Duodenal mucosa (tissue), 2 donors: ENCODE results near the gene ATG7.

Experiments
- H3K27ac ChIP-seq: one replicate; pipeline ENCODE4 v1.7.0; 2013; ENCODE audit warnings: low read depth, low read length
- H3K27me3 ChIP-seq, 2 donors: one replicate each; pipeline ENCODE4 v1.7.0; 2013; ENCODE audit warnings: low read length in 2 of 2, control low read depth in 1 of 2; ENCODE audit not compliant: insufficient read depth in 2 of 2, control insufficient read depth in 1 of 2
- H3K36me3 ChIP-seq, 2 donors: one replicate each; pipeline ENCODE4 v1.7.0; 2013; ENCODE audit warnings: low read length in 2 of 2, control low read depth in 1 of 2; ENCODE audit not compliant: insufficient read depth in 2 of 2, control insufficient read depth in 1 of 2
- H3K4me1 ChIP-seq, 2 donors: one replicate each; pipeline ENCODE4 v1.7.0; 2013; ENCODE audit warnings: low read length in 2 of 2, control low read depth in 1 of 2; ENCODE audit not compliant: insufficient read depth in 2 of 2, control insufficient read depth in 1 of 2
- H3K4me3 ChIP-seq, 2 donors: one replicate each; pipeline ENCODE4 v1.7.0; 2013; ENCODE audit warnings: low read length in 2 of 2, low read depth in 1 of 2
- H3K9ac ChIP-seq, 2 donors: one replicate each; pipeline ENCODE4 v1.7.0; 2013; ENCODE audit warnings: low read length in 2 of 2, low read depth in 1 of 2
- H3K9me3 ChIP-seq, 2 donors: one replicate each; pipeline ENCODE4 v1.7.0; 2013; ENCODE audit warnings: low read length in 2 of 2, control low read depth in 1 of 2; ENCODE audit not compliant: control insufficient read depth in 1 of 2

Gene ATG7

DNA sequence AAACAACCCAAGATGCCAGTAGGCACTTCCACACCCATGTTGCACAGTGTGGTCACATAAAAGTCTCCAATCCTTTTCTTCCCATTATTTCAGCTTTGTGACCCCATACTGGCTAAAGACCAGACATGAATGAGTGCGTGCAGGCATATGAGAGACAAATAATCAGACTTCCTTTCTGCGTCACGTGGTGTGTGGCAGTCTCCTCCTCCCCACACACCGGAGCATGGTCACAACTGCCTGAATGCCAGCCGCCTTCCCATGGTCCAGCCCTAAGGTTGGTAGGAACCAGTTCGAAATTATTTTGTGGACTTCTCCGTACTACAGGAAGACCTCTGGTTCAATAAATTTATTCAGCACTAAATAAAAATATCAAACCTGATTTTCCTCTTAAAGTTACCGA is 306.0 kb downstream of the ATG7 start:
- Histone ChIP-seq H3K4me1 (peaks cover 20% of the 10 kb centered on the region in 2 donors), H3K27me3 (no peaks in the 10 kb centered on the region), H3K27ac (no peak overlapping the region), H3K9me3 (no peaks in the 10 kb centered on the region), H3K9ac (no peak overlapping the region), H3K36me3 (peaks cover 0 to 16% of the 10 kb centered on the region in 2 donors), H3K4me3 (no peak overlapping the region)

DNA sequence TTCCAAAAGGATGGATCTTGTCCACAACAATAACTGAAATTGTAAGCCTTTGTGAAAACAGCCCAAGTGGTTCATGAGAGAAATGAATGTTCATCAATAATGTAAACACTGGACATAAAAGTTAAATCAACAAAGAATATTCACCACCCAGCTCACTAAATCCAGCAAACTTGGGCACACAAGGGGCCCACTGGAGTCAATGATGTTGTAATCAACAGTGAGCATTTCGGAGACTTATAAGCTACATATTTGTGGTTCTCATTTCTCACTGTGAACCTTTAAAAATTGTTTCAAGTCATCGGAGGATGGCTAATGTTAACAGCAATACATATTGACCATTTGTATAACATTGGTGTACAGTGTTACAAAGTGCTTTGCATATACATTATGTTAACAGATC is 308.4 kb downstream of the ATG7 start:
- Histone ChIP-seq H3K9me3 (no peaks in the 10 kb centered on the region), H3K4me3 (no peak overlapping the region), H3K27ac (no peak overlapping the region), H3K27me3 (no peaks in the 10 kb centered on the region), H3K4me1 (peaks cover 26 to 27% of the 10 kb centered on the region in 2 donors), H3K36me3 (no peaks in the 10 kb centered on the region), H3K9ac (no peak overlapping the region)

DNA sequence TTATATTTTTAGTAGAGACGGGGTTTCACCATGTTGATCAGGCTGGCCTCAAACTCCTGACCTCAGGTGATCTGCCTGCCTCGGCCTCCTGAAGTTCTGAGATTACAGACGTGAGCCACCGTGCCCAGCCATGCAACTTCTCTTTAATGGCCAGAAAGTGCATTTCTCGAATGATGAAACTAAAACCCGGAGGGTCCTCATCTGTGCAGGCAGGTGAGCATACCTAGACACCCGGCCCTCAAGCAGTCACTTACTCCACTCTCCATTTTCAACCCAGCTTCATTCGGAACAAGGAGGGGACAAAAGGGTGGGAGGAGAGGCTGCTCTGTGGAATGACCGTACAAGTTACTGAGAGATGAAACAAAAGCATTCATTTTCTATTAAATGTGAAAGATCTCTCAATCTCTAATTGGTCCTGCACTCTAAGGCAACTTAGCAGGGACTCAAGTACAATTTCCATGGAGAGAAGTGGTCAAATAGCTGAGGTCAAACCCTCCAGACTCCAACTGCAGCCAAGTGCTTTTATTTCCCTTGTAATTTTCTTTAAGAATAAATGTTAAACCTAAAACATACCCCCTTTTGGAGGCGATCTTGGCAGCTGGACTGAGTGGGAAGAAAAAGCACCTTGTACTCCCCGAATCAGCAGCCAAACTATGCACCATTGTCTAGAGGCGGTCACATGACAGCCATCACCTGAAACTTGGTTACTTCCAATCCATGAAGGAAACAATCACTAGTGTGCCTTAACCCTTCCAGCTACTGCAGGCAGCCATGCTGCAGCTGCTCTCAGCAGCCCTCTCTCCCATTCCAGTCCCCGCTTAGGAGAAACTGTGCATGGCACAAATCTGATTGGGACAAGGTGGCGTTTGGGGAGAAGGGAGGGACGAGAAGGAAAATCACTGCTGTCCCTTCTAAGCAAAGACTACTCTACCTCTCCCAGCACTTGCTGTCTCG is 309.3 kb downstream of the ATG7 start:
- peak overlapping the region in 1 of 2 donors; percentile 20 for H3K9ac ChIP-seq
- peaks cover 26 to 27% of the 10 kb centered on the region in 2 donors for H3K4me1 ChIP-seq
- H3K4me3 ChIP-seq = peak overlapping the region; percentile 49

DNA sequence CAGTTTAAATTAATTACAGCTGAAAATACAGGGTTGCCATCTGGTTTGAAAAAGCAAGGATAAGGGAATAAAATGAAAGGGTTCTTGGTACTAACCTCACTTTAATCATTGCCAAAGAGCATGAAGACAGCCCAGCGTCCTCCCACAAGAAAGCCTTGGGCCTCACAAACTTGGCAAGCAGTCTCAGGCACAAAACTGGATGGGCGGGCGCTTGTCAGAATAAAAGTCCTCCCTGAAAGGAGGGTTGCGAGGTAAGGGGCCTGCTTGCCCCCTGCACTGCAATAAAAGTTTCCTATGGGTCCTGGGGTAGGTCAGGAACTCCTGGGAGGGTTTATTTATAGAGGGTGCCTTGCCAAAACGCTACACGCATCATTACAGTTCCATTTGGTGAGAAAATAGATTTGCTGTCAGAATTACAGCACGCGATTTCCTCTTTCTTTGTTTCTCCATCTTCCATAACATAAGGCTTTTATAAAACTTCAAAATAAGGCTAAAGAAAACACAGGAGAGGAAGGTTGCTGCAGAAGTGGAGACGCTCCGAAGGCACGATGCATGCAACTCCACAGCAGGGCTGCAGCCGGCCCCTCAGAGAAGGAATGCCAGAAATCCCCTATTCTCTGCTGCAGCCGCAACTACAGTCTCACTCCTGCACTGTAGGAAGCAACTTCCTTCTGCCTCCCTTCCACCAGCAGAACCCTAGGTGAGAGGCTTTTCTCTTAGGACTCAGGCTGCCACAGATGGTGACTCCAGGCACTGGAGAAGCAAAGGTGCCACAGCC is 310.2 kb downstream of the ATG7 start:
- H3K4me1 ChIP-seq = peaks cover 26 to 27% of the 10 kb centered on the region in 2 donors
- H3K27ac ChIP-seq = no peak overlapping the region
- peak overlapping the region in 1 of 2 donors; percentile 20 for H3K9ac ChIP-seq
- H3K9me3 ChIP-seq = no peaks in the 10 kb centered on the region
- H3K4me3 ChIP-seq = peak overlapping the region; percentile 49
- H3K27me3 ChIP-seq = no peaks in the 10 kb centered on the region
- no peaks in the 10 kb centered on the region for H3K36me3 ChIP-seq

More for the DNA sequence above, 309.3 kb downstream of the ATG7 start:
- Histone ChIP-seq H3K9me3 (no peaks in the 10 kb centered on the region), H3K27me3 (no peaks in the 10 kb centered on the region), H3K36me3 (no peaks in the 10 kb centered on the region), H3K27ac (no peak overlapping the region)

DNA sequence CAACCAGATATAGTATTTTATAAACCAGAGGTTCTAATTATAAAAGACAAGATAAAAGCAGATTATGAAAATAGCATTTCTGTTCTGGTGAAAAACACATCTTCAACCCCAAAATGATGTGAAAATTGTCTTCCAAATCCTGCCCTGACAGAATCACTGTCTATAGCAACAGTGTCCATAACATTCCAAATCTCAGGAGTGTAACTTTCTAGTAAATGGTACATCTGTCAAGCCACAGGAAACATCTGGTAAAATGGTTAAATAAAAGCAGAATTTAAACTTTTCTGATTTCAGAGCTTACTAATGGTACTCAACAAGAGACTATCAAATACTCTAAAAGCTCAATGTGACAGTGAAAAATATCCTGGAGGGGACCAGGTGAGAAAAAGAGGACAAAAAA is 311.0 kb downstream of the ATG7 start:
- no peak overlapping the region for H3K27ac ChIP-seq
- H3K36me3 ChIP-seq = peaks cover 0 to 4% of the 10 kb centered on the region in 2 donors
- H3K4me1 ChIP-seq = peaks cover 26 to 27% of the 10 kb centered on the region in 2 donors
- no peak overlapping the region for H3K4me3 ChIP-seq
- H3K9me3 ChIP-seq = no peaks in the 10 kb centered on the region
- no peak overlapping the region for H3K9ac ChIP-seq
- H3K27me3 ChIP-seq = no peaks in the 10 kb centered on the region

DNA sequence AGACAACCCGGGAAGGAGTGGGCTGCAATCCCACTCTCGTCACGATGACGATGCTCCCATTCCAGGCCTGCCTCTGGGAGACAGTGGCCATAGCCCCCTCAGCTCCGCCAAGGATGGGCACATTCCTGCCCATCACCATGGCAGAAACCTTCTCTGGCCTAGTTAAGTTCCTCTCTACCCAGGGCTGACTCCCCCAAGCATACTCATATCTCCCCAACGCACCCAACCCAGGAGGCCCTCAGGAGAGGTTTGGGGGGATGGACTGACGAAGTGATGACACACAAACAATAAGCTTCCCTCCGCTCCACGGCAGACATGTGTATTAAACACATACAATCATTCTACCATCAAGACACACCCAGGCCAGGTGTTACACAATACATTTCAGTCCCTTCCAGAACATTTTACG is 311.4 kb downstream of the ATG7 start:
- Histone ChIP-seq H3K36me3 (peaks cover 0 to 4% of the 10 kb centered on the region in 2 donors), H3K9ac (no peak overlapping the region), H3K27ac (no peak overlapping the region), H3K27me3 (no peaks in the 10 kb centered on the region), H3K4me3 (no peak overlapping the region), H3K4me1 (peaks cover 26 to 27% of the 10 kb centered on the region in 2 donors), H3K9me3 (no peaks in the 10 kb centered on the region)

DNA sequence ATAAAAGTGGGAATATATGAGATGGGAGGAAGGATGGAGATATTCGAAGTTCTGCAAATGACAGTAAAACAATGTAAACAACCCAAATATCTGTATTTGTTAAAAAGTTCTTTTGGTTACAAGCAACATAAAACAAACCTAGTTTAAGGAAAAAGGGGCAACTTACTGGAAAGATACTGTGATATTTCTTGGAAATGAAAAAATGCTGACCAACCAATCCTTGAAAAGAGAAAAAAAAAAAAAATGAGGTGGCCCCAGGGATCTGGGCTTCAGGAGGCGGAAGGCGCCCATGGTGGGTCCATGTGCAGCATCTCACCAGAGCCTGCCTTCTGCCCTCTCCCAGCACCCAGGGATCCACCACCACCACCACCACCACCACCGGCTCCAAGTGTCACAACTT is 312.4 kb downstream of the ATG7 start:
- Histone ChIP-seq H3K9me3 (no peaks in the 10 kb centered on the region), H3K4me1 (peaks cover 26 to 33% of the 10 kb centered on the region in 2 donors), H3K9ac (no peak overlapping the region), H3K4me3 (no peak overlapping the region), H3K27ac (no peak overlapping the region), H3K27me3 (no peaks in the 10 kb centered on the region), H3K36me3 (peaks cover 0 to 4% of the 10 kb centered on the region in 2 donors)

DNA sequence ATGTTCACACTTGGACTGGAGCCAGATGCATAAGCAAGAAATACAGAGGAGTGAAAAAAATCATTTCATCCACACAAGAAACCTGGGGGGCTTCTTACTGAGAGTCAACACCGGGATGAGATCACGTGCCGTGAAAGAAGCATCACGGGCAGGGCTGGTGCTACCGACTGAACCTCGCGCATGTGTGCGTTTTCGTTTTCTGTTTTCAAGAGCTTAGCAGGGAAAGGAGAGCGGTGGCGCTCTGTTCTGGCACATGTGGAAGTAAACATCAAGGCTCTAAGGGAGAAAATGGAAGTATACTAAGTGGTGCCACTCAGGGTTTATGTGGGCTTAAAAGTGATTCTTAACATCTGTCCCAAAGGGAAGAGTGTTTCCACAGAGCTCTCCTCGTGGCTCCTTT is 315.6 kb downstream of the ATG7 start:
- no peak overlapping the region for H3K27ac ChIP-seq
- no peaks in the 10 kb centered on the region for H3K27me3 ChIP-seq
- no peak overlapping the region for H3K4me3 ChIP-seq
- H3K4me1 ChIP-seq = peaks cover 20 to 45% of the 10 kb centered on the region in 2 donors
- peaks cover 0 to 4% of the 10 kb centered on the region in 2 donors for H3K36me3 ChIP-seq
- no peaks in the 10 kb centered on the region for H3K9me3 ChIP-seq
- no peak overlapping the region for H3K9ac ChIP-seq

DNA sequence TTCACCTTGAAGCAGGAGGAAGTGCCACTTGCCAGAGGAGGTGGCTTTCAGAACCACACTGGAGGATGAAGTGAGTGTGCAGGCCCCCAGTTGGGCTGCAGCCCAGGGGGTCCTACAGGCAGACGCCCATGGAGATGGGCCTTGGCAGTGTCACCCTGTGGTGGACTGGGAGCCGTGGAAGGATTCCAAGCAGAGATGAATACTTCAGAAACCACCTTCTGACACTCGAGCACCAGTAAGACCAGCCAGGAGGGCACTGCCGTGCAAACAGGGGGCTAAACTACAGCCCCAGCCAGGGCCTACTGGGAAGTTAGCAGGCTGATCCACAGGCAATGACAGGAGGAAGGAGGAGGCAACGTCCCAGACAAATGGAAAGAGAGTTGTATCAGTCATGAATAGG is 316.1 kb downstream of the ATG7 start:
- Histone ChIP-seq H3K9me3 (no peaks in the 10 kb centered on the region), H3K36me3 (peaks cover 0 to 4% of the 10 kb centered on the region in 2 donors), H3K27me3 (no peaks in the 10 kb centered on the region), H3K4me3 (no peak overlapping the region), H3K4me1 (peaks cover 14 to 45% of the 10 kb centered on the region in 2 donors), H3K9ac (no peak overlapping the region), H3K27ac (no peak overlapping the region)

DNA sequence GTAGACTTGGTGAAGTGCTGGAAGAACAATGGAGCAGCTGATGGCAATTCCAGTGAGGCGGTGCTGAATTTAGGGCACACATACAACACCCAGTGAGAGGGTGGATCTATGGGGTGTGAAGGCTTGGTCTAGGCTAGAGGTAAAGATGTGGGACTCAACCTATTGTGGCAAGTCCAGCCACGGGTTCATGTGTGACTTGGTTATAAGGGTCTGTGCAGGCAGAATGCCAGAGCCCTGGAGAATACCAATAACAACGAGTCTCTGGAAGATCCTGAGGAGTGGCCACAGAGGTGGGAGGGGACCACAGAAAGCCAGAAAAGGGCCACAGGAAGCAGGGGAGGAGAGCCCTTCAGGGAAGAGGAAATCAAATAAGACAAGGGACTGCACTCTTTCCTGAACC is 316.6 kb downstream of the ATG7 start:
- Histone ChIP-seq H3K9ac (no peak overlapping the region), H3K4me1 (peaks cover 13 to 40% of the 10 kb centered on the region in 2 donors)

More for the DNA sequence above, 316.6 kb downstream of the ATG7 start:
- peaks cover 0 to 7% of the 10 kb centered on the region in 2 donors for H3K36me3 ChIP-seq
- no peaks in the 10 kb centered on the region for H3K9me3 ChIP-seq
- no peak overlapping the region for H3K4me3 ChIP-seq
- no peak overlapping the region for H3K27ac ChIP-seq
- H3K27me3 ChIP-seq = no peaks in the 10 kb centered on the region
